ENCODE results near the gene RCL1. TPM values are rescaled to one million over a fixed set of nuclear protein-coding genes. Genes with fewer than 3 reads are reported as not detected.
"Not testable (repeated sequence)": the region's sequence is repeated elsewhere in the genome, so short reads cannot be mapped to it uniquely, and the experiment has no call there.

Gene RCL1
- total and polyA plus RNA-seq, 9 donors = 11.1 to 17.9 (median 13.9) TPM

DNA sequence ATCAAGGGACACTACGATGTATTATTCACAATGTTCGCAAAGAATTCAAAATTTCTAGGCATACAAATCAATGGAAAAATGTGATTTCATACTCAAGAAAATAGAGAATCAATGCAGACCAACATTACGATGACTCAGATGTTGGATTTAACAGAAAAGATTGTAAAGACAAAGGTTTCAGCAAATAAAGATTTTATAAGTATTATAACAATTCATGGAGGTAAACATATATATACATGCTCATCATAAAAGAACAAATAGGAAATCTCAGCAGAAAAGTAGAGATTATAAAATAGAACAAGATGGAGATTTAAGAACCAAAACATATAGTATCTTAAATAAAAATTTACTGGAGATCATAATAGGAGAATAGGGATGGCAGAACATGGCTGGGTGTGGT lies 98.9 kb downstream of the RCL1 start:
- no peak overlapping the region for H3K27ac ChIP-seq (ENCODE audit: low read length)
- no CpG with 5 or more reads among the region's 3 CpGs for WGBS (ENCODE audit: insufficient coverage)
- no peak overlapping the region for H3K4me3 ChIP-seq (ENCODE audit: low read length)
- DNase-seq = no peak
- H3K36me3 ChIP-seq (ENCODE audit: control insufficient read depth, insufficient read depth, low read length) = no peaks in the 10 kb centered on the region
- no peaks in the 10 kb centered on the region for H3K9me3 ChIP-seq (replicated peaks; ENCODE audit: control insufficient read depth, low read depth, low read length)
- no peaks in the 10 kb centered on the region for H3K4me1 ChIP-seq (ENCODE audit: control insufficient read depth, insufficient read depth, low read length)
- H3K27me3 ChIP-seq (ENCODE audit: control insufficient read depth, insufficient read depth, low read length) = no peaks in the 10 kb centered on the region

DNA sequence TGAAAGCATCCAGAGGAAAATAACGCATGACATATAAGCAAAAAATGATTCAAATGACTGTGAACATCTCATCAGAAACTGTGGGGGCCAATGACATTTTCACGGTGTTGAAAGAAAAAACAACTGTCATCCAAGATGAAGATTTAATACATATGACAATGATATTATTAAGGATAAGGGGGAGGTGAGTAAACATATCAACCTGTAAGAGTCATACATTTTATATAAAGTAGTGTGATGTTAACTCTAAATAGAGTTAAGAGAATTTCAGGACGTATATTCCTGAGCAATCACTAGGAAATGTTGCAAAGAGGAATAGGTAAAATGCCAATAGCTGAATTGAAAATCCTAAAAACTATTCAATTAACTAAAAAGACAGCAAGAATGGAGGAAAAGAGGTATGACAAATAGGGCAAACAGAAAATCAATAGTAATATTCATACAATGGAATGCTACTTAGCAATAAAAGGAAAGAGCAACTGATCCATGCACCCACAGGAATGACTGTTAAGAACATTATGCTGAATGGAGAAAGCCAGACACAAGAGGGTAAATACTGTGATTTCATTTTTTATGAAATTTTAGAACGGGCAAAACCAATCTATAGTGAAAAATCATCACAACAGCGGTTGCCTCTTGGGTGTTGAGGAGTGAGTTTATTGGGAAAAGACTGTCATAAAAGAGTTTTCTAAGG lies 99.9 kb downstream of the RCL1 start:
- H3K4me1 ChIP-seq (ENCODE audit: control insufficient read depth, insufficient read depth, low read length) = no peaks in the 10 kb centered on the region
- no peaks in the 10 kb centered on the region for H3K27me3 ChIP-seq (ENCODE audit: control insufficient read depth, insufficient read depth, low read length)
- DNase-seq = no peak
- H3K9me3 ChIP-seq (replicated peaks; ENCODE audit: control insufficient read depth, low read depth, low read length) = no peaks in the 10 kb centered on the region
- H3K36me3 ChIP-seq (ENCODE audit: control insufficient read depth, insufficient read depth, low read length) = no peaks in the 10 kb centered on the region
- H3K4me3 ChIP-seq (ENCODE audit: low read length) = no peak overlapping the region
- no peak overlapping the region for H3K27ac ChIP-seq (ENCODE audit: low read length)
- WGBS (ENCODE audit: insufficient coverage) = no CpG with 5 or more reads among the region's 5 CpGs

DNA sequence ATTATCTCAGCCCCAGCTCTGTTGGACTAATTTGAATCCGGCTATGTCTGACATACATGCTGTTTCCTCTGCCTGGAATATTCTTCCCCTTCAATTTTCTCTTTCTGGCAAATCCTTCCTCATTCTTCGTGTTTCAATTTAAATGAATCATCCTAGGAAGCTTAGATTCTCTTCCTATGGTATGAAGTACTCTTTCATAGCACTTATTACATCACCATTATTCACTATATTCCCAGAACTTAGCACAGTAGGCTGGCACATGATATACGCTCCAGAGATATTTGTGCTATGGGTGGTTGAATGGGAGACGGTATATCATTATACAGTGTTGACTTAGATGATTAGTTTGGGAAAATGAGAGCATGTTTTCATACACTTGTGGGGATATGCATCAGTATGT lies 101.3 kb downstream of the RCL1 start:
- no peak for DNase-seq
- H3K9me3 ChIP-seq (replicated peaks; ENCODE audit: control insufficient read depth, low read depth, low read length) = no peaks in the 10 kb centered on the region
- H3K4me1 ChIP-seq (ENCODE audit: control insufficient read depth, insufficient read depth, low read length) = no peaks in the 10 kb centered on the region
- no peak overlapping the region for H3K27ac ChIP-seq (ENCODE audit: low read length)
- H3K27me3 ChIP-seq (ENCODE audit: control insufficient read depth, insufficient read depth, low read length) = no peaks in the 10 kb centered on the region
- H3K4me3 ChIP-seq (ENCODE audit: low read length) = no peak overlapping the region
- 80% methylated on average over 2 of the region's 4 CpGs for WGBS (ENCODE audit: insufficient coverage)
- H3K36me3 ChIP-seq (ENCODE audit: control insufficient read depth, insufficient read depth, low read length) = no peaks in the 10 kb centered on the region

DNA sequence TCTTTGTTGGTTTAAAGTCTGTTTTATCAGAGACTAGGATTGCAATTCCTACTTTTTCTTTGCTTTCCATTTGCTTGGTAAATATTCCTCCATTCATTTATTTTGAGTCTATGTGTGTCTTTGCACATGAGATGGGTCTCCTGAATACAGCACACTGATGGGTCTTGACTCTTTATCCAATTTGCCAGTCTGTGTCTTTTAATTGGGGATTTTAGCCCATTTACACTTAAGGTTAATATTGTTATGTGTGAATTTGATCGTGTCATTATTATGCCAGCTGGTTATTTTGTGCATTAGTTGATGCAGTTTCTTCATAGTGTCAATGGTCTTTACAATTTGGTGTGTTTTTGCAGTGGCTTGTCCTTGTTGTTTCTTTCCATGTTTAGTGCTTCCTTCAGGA lies 107.1 kb downstream of the RCL1 start:
- DNase-seq; H3K9me3 ChIP-seq (replicated peaks; ENCODE audit: control insufficient read depth, low read depth, low read length); H3K27me3 ChIP-seq (ENCODE audit: control insufficient read depth, insufficient read depth, low read length); H3K36me3 ChIP-seq (ENCODE audit: control insufficient read depth, insufficient read depth, low read length); H3K4me3 ChIP-seq (ENCODE audit: low read length); H3K4me1 ChIP-seq (ENCODE audit: control insufficient read depth, insufficient read depth, low read length); H3K27ac ChIP-seq (ENCODE audit: low read length): not testable (repeated sequence)
- no CpG with 5 or more reads among the region's 1 CpG for WGBS (ENCODE audit: insufficient coverage)

DNA sequence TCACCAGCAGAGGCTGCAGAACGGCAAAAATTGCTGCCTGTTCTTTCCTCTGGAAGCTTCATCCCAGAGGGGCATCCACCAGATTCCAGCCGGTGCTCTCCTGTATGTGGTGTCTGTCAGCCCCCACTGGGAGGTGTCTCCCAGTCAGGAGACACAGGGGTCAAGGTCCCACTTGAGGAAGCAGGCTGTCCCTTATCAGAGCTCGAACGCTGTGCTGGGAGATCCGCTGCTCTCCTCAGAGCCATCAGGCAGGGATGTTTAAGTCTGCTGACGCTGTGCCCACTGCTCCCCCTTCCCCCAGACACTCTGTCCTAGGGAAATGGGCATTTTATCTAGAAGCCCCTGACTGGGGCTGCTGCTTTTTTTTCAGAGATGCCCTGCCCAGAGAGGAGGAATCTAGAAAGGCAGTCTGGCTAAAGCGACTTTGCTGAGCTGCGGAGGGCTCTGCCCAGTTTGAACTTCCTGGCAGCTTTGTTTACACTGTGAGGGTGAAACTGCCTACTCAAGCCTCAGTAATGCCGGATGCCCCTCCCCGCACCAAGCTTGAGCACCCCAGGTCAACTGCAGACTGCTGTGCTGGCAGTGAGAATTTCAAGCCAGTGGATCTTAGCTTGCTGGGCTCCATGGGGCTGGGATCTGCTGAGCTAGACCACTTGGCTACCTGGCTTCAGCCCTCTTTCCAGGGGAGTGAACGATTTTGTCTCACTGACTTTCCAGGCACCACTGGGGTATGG lies 108.8 kb downstream of the RCL1 start:
- not testable (repeated sequence) for H3K27me3 ChIP-seq (ENCODE audit: control insufficient read depth, insufficient read depth, low read length); H3K27ac ChIP-seq (ENCODE audit: low read length); H3K9me3 ChIP-seq (replicated peaks; ENCODE audit: control insufficient read depth, low read depth, low read length); H3K4me1 ChIP-seq (ENCODE audit: control insufficient read depth, insufficient read depth, low read length); H3K4me3 ChIP-seq (ENCODE audit: low read length); H3K36me3 ChIP-seq (ENCODE audit: control insufficient read depth, insufficient read depth, low read length)
- DNase-seq = peak; percentile 25
- WGBS (ENCODE audit: insufficient coverage) = 48% methylated on average over 9 of the region's 11 CpGs

DNA sequence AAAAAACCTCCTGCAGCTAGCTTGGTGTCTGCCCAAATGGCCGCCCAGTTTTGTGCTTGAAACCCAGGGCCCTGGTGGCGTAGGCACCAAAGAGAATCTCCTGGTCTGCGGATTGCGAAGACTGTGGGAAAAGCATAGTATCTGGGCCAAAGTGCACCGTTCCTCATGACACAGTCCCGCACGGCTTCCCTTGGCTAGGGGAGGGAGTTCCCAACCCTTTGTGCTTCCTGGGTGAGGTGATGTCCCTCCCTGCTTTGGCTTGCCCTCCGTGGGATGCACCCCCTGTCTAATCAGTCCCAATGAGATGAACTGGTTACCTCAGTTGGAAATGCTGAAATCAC lies 109.4 kb downstream of the RCL1 start:
- Histone ChIP-seq H3K4me1 (ENCODE audit: control insufficient read depth, insufficient read depth, low read length) (no peaks in the 10 kb centered on the region), H3K4me3 (ENCODE audit: low read length) (no peak overlapping the region), H3K27me3 (ENCODE audit: control insufficient read depth, insufficient read depth, low read length) (no peaks in the 10 kb centered on the region), H3K27ac (ENCODE audit: low read length) (no peak overlapping the region), H3K36me3 (ENCODE audit: control insufficient read depth, insufficient read depth, low read length) (no peaks in the 10 kb centered on the region), H3K9me3 (replicated peaks; ENCODE audit: control insufficient read depth, low read depth, low read length) (no peaks in the 10 kb centered on the region)
- no peak for DNase-seq
- WGBS (ENCODE audit: insufficient coverage) = 85% methylated on average over 5 of the region's 8 CpGs

DNA sequence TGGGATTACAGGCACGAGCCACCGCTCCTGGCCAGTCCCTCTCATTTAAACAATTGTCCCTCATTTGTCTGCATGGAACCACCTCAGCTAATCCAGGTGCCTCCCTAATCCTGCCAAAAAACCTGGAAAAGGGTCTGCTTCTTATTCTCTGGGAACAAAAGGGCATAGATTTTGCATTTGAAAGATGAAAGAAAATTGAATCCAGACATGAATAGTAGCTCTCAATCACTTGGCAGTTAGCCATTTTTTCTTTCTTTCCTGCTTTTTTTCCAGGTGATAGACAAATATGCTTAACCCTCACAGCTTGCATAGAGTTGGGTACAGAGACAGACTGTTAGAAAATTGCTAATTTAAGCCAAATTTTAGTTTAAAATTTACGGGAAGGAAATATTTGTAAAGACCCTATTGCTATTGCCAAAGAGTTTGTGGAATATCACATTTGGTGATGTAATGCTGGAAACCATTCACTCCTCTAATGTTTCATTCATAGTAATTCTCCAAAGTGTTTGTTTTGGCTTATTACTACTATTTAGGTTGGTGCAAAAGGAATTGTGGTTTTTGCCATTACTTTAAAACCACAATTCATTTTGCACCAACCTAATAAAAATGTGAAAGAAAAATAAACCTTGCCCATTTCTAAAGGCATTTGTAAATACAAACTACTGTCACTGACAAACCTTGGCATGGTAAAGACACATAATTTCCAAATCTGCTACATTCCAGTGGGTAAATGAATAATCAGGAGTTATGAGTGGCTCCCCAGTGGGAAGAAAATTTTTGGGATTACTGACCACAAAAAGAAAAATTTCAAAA lies 111.8 kb downstream of the RCL1 start:
- 79% methylated on average over 2 of the region's 3 CpGs for WGBS (ENCODE audit: insufficient coverage)
- Histone ChIP-seq H3K27ac (ENCODE audit: low read length) (no peak overlapping the region), H3K9me3 (replicated peaks; ENCODE audit: control insufficient read depth, low read depth, low read length) (no peaks in the 10 kb centered on the region), H3K4me1 (ENCODE audit: control insufficient read depth, insufficient read depth, low read length) (no peaks in the 10 kb centered on the region), H3K4me3 (ENCODE audit: low read length) (no peak overlapping the region), H3K27me3 (ENCODE audit: control insufficient read depth, insufficient read depth, low read length) (no peaks in the 10 kb centered on the region), H3K36me3 (ENCODE audit: control insufficient read depth, insufficient read depth, low read length) (no peaks in the 10 kb centered on the region)
- peak; percentile 28 for DNase-seq

DNA sequence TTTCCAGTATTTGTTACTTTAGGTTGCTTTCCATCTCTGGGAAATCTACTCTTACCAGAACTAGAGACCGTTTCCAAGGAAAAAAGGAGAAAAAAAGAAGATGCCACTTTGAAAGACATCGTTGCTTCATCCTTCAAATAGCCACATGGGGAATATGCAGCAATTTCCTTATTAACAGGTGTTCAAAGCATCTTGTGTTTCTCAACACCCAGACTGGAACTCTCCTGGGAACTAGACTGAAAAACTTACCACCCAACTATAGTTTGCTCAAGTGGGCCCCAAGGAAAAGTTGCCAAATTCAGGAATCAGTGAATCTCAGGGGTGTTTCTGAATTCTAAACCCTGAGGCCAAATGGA lies 112.4 kb downstream of the RCL1 start:
- no peak for DNase-seq
- H3K36me3 ChIP-seq (ENCODE audit: control insufficient read depth, insufficient read depth, low read length) = no peaks in the 10 kb centered on the region
- H3K4me1 ChIP-seq (ENCODE audit: control insufficient read depth, insufficient read depth, low read length) = no peaks in the 10 kb centered on the region
- no peaks in the 10 kb centered on the region for H3K9me3 ChIP-seq (replicated peaks; ENCODE audit: control insufficient read depth, low read depth, low read length)
- H3K27me3 ChIP-seq (ENCODE audit: control insufficient read depth, insufficient read depth, low read length) = no peaks in the 10 kb centered on the region
- no peak overlapping the region for H3K27ac ChIP-seq (ENCODE audit: low read length)
- no peak overlapping the region for H3K4me3 ChIP-seq (ENCODE audit: low read length)
- no CpG with 5 or more reads among the region's 2 CpGs for WGBS (ENCODE audit: insufficient coverage)
